WI38 (cell line): Measurements from ENCODE around the gene SRGAP3.
A peak's percentile ranks its signal among the peaks of the same experiment; 100 is the strongest.
"Not testable (repeated sequence)": the region's sequence is repeated elsewhere in the genome, so short reads cannot be mapped to it uniquely, and the experiment has no call there.

Experiments used
- H3K4me3 ChIP-seq: 2 replicates; pipeline ENCODE4 v1.5.1; 2011; ENCODE audit warnings: low read depth, mild to moderate bottlenecking, control low read depth, low read length
- CTCF ChIP-seq: IDR thresholded peaks from 2 replicates; pipeline ENCODE4 v1.5.1; 2012; ENCODE audit warnings: low read depth, mild to moderate bottlenecking, control low read depth, low read length

Gene SRGAP3

DNA sequence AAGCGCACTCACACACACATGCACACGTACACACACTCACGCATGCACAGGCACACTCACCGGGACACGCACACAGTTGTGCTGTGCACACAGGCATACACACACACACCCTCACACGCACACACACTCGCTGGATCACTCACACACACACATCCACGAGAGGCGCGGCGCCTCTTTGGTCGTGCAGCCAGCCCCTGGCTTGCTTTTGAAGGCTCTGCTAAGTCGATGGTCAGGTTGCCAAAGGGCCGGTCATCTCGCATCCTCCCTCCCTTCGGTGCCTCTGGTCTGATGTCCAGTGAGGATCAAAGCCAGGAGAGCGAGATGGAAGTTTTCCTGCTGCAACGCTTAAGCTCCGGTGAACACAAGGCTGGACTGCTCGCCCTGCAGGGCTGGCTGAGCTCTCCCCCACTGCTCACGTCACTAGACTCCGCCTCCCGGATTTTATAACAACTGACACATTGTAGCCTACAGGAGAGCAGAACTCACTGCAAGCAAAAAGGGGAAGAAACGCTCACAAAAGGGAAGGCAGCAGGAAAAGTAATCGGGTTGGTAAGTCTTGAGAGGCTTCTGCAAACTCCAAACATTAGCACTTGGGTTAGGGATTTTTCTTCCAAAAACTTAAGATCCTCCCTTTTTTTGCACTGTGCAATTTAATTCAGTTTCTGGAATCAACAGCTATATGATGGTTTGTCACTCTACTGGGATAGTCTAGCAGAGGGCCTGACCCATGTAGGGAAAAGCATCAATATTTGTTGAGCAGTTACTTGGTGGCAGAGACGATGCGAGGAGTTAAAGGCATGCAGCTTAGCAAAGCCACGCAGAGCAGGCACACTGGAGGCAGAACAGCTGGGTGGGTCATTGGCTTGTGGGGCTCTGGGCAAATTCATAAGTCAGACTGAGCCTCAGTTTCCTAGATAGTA lies at the start of gene SRGAP3:
Gene SRGAP3, minus strand, starts transcription at position 374 of the 920 bp plus-strand sequence. CDS start 695 bp downstream, outside the sequence.
- peak within 1 kb of the TSS; percentile 50 for H3K4me3 ChIP-seq
- TF ChIP-seq CTCF: no peak

DNA sequence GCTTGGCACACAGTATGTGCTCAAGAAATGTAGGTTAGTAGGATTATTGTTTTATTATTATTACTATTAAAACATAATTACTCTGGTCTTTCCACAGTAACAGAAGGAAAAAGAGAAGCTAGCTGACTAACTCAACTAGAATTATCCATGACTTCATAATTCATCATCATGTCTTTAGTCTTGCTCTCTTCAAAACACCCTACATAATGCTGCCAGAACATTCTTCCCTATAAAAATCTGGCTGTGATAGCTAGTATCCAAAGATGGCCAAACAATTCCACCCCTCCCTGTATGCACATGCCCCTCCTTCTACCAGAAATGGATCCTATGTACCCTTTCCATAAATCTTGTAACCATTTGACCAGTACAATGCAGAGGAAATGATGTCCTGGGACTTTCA lies 48.8 kb upstream of the SRGAP3 start:
- no peak for TF ChIP-seq CTCF

GRCh38 chr3:9296241-9296640 lies 46.8 kb upstream of the SRGAP3 start:
- TF ChIP-seq CTCF: no peak
- H3K4me3 ChIP-seq: no peak overlapping the region

More for the DNA sequence above, 48.8 kb upstream of the SRGAP3 start:
- no peak overlapping the region for H3K4me3 ChIP-seq

DNA sequence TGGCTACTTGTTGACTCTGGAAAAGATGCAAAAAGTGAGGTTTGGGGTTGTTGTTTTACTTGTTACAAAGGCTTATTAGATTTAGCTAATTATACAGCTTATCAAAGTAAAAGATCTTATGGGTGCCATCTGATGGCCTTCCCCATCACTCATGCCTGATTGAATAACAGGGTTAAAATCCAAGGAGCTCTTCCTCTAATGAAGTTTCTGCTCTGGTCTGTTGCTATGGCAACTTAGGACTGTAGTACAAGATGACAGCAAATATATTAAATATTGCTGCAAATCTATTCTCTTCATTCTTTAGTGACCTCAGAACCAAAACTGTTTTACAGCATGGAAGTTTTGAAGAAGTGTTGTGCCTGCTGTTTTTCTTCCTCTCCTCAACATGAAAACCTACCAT lies 45.6 kb upstream of the SRGAP3 start:
- TF ChIP-seq CTCF: no peak
- no peak overlapping the region for H3K4me3 ChIP-seq

- not testable (repeated sequence) for H3K4me3 ChIP-seq
These were observed 44.5 kb upstream of the SRGAP3 start for GRCh38 chr3:9293953-9294352.

DNA sequence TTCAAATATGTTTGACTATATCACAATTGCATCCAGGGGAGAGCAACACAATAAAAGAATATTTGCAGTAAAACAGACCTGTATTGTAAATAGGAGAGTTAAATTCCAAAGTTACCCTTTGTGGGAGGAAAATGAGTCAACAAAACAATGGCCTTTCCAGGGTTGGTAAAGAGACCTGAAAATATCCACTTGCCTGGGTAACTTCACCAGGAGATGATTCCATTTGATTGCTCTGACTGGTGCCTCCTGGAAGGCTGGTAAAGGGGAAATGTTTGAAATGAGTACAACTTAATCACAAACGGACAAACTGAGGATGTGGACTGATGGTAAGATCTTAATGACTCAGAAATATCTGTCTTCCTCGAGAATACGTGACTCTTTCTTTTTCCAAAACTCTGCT lies 43.6 kb upstream of the SRGAP3 start:
- TF ChIP-seq CTCF: no peak
- H3K4me3 ChIP-seq: no peak overlapping the region

- TF ChIP-seq CTCF: no peak
- H3K4me3 ChIP-seq: no peak overlapping the region
These were observed 43.1 kb upstream of the SRGAP3 start for GRCh38 chr3:9292516-9292915.
